Measurements from ENCODE around the gene TMEFF2. TPM values are rescaled to one million over a fixed set of nuclear protein-coding genes. Genes with fewer than 3 reads are reported as not detected.

The TMEFF2 gene
- total RNA-seq, 2 experiments from 2014 or later: not detected

DNA sequence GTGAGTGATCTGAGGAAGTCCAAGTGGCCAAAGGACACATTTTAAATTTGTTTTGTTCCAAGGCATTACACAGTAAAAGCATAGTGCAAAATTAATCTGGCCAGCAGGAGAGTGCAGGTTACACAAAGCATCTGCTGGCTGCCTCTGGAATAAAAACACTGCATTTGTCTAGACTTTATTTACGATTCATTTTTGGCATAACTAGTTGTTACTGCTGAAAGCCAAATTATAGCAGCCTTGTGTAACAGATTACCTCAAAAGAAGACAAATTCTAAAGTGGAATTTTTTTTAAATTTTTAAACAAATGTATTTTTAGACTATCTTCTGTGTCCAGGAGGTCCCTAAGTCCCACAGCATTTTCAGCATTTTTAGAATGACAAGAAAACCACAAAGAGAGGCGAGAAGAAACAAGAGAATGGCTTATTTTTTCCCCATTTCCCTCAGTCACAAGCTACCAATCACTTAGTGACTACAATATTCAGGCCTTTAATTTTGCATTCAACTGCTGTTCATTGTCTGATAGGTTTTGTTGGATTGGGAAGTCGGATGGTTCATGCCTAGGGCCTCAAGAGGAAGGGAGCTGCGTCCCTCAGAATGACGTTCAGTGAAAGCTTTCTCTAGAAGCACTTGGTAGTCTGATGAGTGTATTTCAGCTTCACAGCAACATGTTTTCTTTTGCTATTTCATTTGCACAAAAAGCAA is 46.0 kb downstream of the TMEFF2 start:
- ChIA-PET CTCF (ENCODE audit: unreplicated experiment) (no interaction called here), POLR2A (interaction anchor here (0.6 kb wide), 1 partner anchor 62 kb away, joined by 3 read pairs; no protein-coding TSS in a partner anchor)
- Histone ChIP-seq H3K36me3 (ENCODE audit: insufficient read depth, low read length) (no peaks in the 10 kb centered on the region), H4K20me1 (ENCODE audit: insufficient read depth, low read length) (no peaks in the 10 kb centered on the region), H3K4me1 (ENCODE audit: insufficient read depth, low read length, poor library complexity, severe bottlenecking) (no peaks in the 10 kb centered on the region), H3K9me2 (ENCODE audit: insufficient read depth, low read length) (no peaks in the 10 kb centered on the region), H3K79me2 (ENCODE audit: insufficient read depth, low read depth, low read length) (no peaks in the 10 kb centered on the region), H3K27ac (ENCODE audit: low read depth, low read length, poor library complexity, severe bottlenecking) (no peak overlapping the region), H3K9me3 (ENCODE audit: low read length) (no peaks in the 10 kb centered on the region), H2AFZ (ENCODE audit: low read length) (no peak overlapping the region), H3K4me3 (ENCODE audit: low read depth, low read length, poor library complexity, severe bottlenecking) (no peak overlapping the region), H3K4me2 (ENCODE audit: low read length) (no peak overlapping the region)
- TF ChIP-seq, protein P1, sequence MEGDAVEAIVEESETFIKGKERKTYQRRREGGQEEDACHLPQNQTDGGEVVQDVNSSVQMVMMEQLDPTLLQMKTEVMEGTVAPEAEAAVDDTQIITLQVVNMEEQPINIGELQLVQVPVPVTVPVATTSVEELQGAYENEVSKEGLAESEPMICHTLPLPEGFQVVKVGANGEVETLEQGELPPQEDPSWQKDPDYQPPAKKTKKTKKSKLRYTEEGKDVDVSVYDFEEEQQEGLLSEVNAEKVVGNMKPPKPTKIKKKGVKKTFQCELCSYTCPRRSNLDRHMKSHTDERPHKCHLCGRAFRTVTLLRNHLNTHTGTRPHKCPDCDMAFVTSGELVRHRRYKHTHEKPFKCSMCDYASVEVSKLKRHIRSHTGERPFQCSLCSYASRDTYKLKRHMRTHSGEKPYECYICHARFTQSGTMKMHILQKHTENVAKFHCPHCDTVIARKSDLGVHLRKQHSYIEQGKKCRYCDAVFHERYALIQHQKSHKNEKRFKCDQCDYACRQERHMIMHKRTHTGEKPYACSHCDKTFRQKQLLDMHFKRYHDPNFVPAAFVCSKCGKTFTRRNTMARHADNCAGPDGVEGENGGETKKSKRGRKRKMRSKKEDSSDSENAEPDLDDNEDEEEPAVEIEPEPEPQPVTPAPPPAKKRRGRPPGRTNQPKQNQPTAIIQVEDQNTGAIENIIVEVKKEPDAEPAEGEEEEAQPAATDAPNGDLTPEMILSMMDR (conservative IDR thresholded peaks at IDR 0.05; ENCODE audit: low read length): no peak
- TF ChIP-seq EZH2phosphoT487 (IDR thresholded peaks at IDR 0.05; ENCODE audit: borderline replicate concordance, low read depth, low read length): no peak
- intact Hi-C loops (cut with micrococcal nuclease; ENCODE audit: unreplicated experiment): no loop called here
- DNase-seq (ENCODE audit: low spot score): no peak
- no TSS peak for BruUV-seq (replicated peaks)

DNA sequence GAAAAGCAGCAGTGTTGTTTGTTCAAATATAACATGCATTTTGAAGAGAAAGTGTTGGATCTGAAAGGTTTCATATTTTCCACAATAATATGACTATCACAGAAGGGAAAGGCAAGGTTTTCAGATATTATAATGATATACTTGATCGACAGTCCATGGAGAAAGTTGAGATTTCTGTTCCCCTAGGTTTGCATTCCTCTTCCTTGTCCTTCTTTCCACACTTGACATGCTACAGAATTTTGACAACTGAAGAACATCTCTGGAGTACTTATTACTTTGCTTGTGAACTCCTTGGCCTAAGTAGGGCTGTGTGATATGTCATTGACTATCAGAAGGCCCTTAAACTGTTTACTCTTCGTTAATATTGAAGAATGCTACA is 46.5 kb downstream of the TMEFF2 start:
- ChIA-PET POLR2A (no interaction called here), CTCF (ENCODE audit: unreplicated experiment) (no interaction called here)
- Histone ChIP-seq H3K9me2 (ENCODE audit: insufficient read depth, low read length) (no peaks in the 10 kb centered on the region), H3K4me3 (ENCODE audit: low read depth, low read length, poor library complexity, severe bottlenecking) (no peak overlapping the region), H3K4me2 (ENCODE audit: low read length) (no peak overlapping the region), H3K79me2 (ENCODE audit: insufficient read depth, low read depth, low read length) (no peaks in the 10 kb centered on the region), H3K4me1 (ENCODE audit: insufficient read depth, low read length, poor library complexity, severe bottlenecking) (no peaks in the 10 kb centered on the region), H3K27ac (ENCODE audit: low read depth, low read length, poor library complexity, severe bottlenecking) (no peak overlapping the region), H3K36me3 (ENCODE audit: insufficient read depth, low read length) (no peaks in the 10 kb centered on the region), H3K9me3 (ENCODE audit: low read length) (no peaks in the 10 kb centered on the region), H4K20me1 (ENCODE audit: insufficient read depth, low read length) (no peaks in the 10 kb centered on the region), H2AFZ (ENCODE audit: low read length) (no peak overlapping the region)
- no TSS peak for BruUV-seq (replicated peaks)
- no peak for DNase-seq (ENCODE audit: low spot score)
- no peak for TF ChIP-seq EZH2phosphoT487 (IDR thresholded peaks at IDR 0.05; ENCODE audit: borderline replicate concordance, low read depth, low read length)
- TF ChIP-seq, protein P1 (conservative IDR thresholded peaks at IDR 0.05; ENCODE audit: low read length): no peak
- intact Hi-C loops (cut with micrococcal nuclease; ENCODE audit: unreplicated experiment): no loop called here
